SK-N-SH (cell line): ENCODE measurements around the gene PKD2L1. TPM values are rescaled to one million over a fixed set of nuclear protein-coding genes. Genes with fewer than 3 reads are reported as not detected.

Source experiments
- CTCF ChIA-PET: fragments of 300-600, 350-600 bp; formaldehyde crosslinking; extraction: SDS; loops from one replicate; lab custom pipeline; 2021; lab: Yijun Ruan, JAX
- POLR2A ChIA-PET: fragments of 350-600 bp; sonication (Branson Sonifier 250); formaldehyde crosslinking; extraction: SDS; loops from one replicate; lab custom pipeline; 2020; ENCODE audit warnings: antibody characterized with exemption, inconsistent platforms; lab: Yijun Ruan, JAX
- DNase-seq: peaks from one replicate; pipeline ENCODE4 v3.0.0; 2012
- H2AFZ ChIP-seq: fragments of 200-600 bp; sonication (generic); 2 replicates; pipeline ENCODE4 v1.8.1; 2016; ENCODE audit warnings: antibody characterized with exemption, mild to moderate bottlenecking, low read depth
- H3F3A ChIP-seq: fragments of 200-600 bp; sonication (generic); replicated peaks from 2 replicates; pipeline ENCODE3; 2016; ENCODE audit warnings: antibody characterized with exemption, mild to moderate bottlenecking; ENCODE audit not compliant: insufficient read depth
- H3K27ac ChIP-seq, 2 experiments: fragments of 200-500 bp in 1 of 2; fragments of 200-600 bp in 1 of 2; sonication (Bioruptor generic) in 1 of 2; sonication (generic), shearing (Covaris generic) in 1 of 2; 2 replicates each; pipeline versions ENCODE4 v1.5.1 to v1.6.1; 2014 to 2016; ENCODE audit warnings: low read depth in 2 of 2, inconsistent platforms in 1 of 2, low read length in 1 of 2, mild to moderate bottlenecking in 1 of 2, mixed read lengths in 1 of 2
- H3K27me3 ChIP-seq: fragments of 200-600 bp; sonication (generic), shearing (Covaris generic); 2 replicates; pipeline ENCODE4 v1.6.1; 2016; ENCODE audit warnings: mixed run types; ENCODE audit not compliant: insufficient read depth
- H3K36me3 ChIP-seq, 2 experiments: fragments of 200-500 bp in 1 of 2; fragments of 200-600 bp in 1 of 2; sonication (Bioruptor generic) in 1 of 2; sonication (generic) in 1 of 2; replicated peaks in 1 of 2; 2 replicates each; pipeline versions ENCODE3 to v1.5.1; 2014 to 2016; ENCODE audit warnings: low read length in 1 of 2, mild to moderate bottlenecking in 1 of 2; ENCODE audit not compliant: insufficient read depth in 2 of 2, control insufficient read depth in 1 of 2
- H3K4me1 ChIP-seq, 2 experiments: fragments of 200-500 bp in 1 of 2; fragments of 200-600 bp in 1 of 2; sonication (Bioruptor generic) in 1 of 2; sonication (generic), shearing (Covaris generic) in 1 of 2; 2 replicates each; pipeline versions ENCODE4 v1.5.1 to v1.6.1; 2014 to 2016; ENCODE audit warnings: low read depth in 1 of 2, low read length in 1 of 2, mixed run types in 1 of 2; ENCODE audit not compliant: insufficient read depth in 2 of 2, control insufficient read depth in 1 of 2
- H3K4me2 ChIP-seq: fragments of 200-600 bp; sonication (generic), shearing (Covaris generic); 2 replicates; pipeline ENCODE4 v1.6.1; 2017; ENCODE audit warnings: mixed run types
- H3K4me3 ChIP-seq, 2 experiments: fragments of 200-500 bp in 1 of 2; fragments of 200-600 bp in 1 of 2; sonication (Bioruptor generic) in 1 of 2; sonication (generic), shearing (Covaris generic) in 1 of 2; 2 replicates each; pipeline versions ENCODE4 v1.5.1 to v1.8.1; 2014 to 2016; ENCODE audit warnings: low read depth in 2 of 2, inconsistent platforms in 1 of 2, low read length in 1 of 2, mild to moderate bottlenecking in 1 of 2, mixed read lengths in 1 of 2, moderate library complexity in 1 of 2
- H3K79me2 ChIP-seq: fragments of 200-600 bp; sonication (generic); 2 replicates; pipeline ENCODE4 v1.8.1; 2017; ENCODE audit warnings: mild to moderate bottlenecking; ENCODE audit not compliant: insufficient read depth
- H3K9ac ChIP-seq: fragments of 200-600 bp; sonication (generic); 2 replicates; pipeline ENCODE4 v1.6.1; 2017; ENCODE audit warnings: mixed run types
- H3K9me2 ChIP-seq: fragments of 200-600 bp; sonication (generic); 2 replicates; pipeline ENCODE4 v1.6.1; 2017; ENCODE audit warnings: mixed run types
- H3K9me3 ChIP-seq: fragments of 200-600 bp; sonication (generic); 2 replicates; pipeline ENCODE4 v1.6.1; 2017; ENCODE audit warnings: mixed run types, mild to moderate bottlenecking, moderate library complexity
- H4K20me1 ChIP-seq: fragments of 200-600 bp; sonication (generic); 2 replicates; pipeline ENCODE4 v1.6.1; 2017; ENCODE audit warnings: mild to moderate bottlenecking, mixed run types; ENCODE audit not compliant: insufficient read depth
- CHD2 ChIP-seq: fragments of 150-350 bp; IDR thresholded peaks from 2 replicates; pipeline ENCODE4 v1.6.1; 2018; ENCODE audit warnings: low read length; ENCODE audit not compliant: partially characterized antibody
- EP300 ChIP-seq, 2 experiments: IDR thresholded peaks; 2 replicates each; pipeline versions ENCODE4 v1.4.0 to v1.6.1; 2012; ENCODE audit warnings: borderline replicate concordance in 1 of 2, low read depth in 1 of 2, low read length in 1 of 2
- EZH2phosphoT487 ChIP-seq: fragments of 200-600 bp; sonication (generic); IDR thresholded peaks from 2 replicates; pipeline ENCODE4 v1.6.1; 2017; ENCODE audit warnings: low read depth, mixed run types, mild to moderate bottlenecking, antibody characterized with exemption, moderate library complexity, borderline replicate concordance
- FOSL2 ChIP-seq: IDR thresholded peaks from 2 replicates; pipeline ENCODE4 v1.4.0; 2012; ENCODE audit warnings: low read depth, mild to moderate bottlenecking, moderate library complexity, borderline replicate concordance
- FOXJ3 ChIP-seq: sonication (generic); formaldehyde crosslinking; IDR thresholded peaks from 2 replicates; pipeline ENCODE4 v1.5.1; 2020; ENCODE audit warnings: mild to moderate bottlenecking, missing genetic modification reagents
- FOXM1 ChIP-seq: IDR thresholded peaks from 2 replicates; pipeline ENCODE4 v1.4.0; 2012; ENCODE audit warnings: low read depth, mild to moderate bottlenecking
- GABPA ChIP-seq: IDR thresholded peaks from 2 replicates; pipeline ENCODE4 v1.4.0; 2012; ENCODE audit warnings: low read depth, mild to moderate bottlenecking
- JUND ChIP-seq: IDR thresholded peaks from 2 replicates; pipeline ENCODE4 v1.4.0; 2012
- NFIC ChIP-seq: IDR thresholded peaks from 2 replicates; pipeline ENCODE4 v1.4.0; 2012; ENCODE audit warnings: borderline replicate concordance
- POLR2AphosphoS5 ChIP-seq: IDR thresholded peaks from 2 replicates; pipeline ENCODE4 v1.6.1; 2012; ENCODE audit warnings: low read depth, low read length
- RCOR1 ChIP-seq: fragments of 150-350 bp; IDR thresholded peaks from 2 replicates; pipeline ENCODE4 v1.6.1; 2017; ENCODE audit warnings: antibody characterized with exemption, low read length
- RFX5 ChIP-seq: IDR thresholded peaks from 2 replicates; pipeline ENCODE4 v1.6.1; 2012; ENCODE audit warnings: mild to moderate bottlenecking, improper control_type of control experiment, low read length
- SMC3 ChIP-seq: IDR thresholded peaks from 2 replicates; pipeline ENCODE4 v1.6.1; 2012; ENCODE audit warnings: low read depth, low read length, improper control_type of control experiment
- YY1 ChIP-seq: IDR thresholded peaks from 2 replicates; pipeline ENCODE4 v1.4.0; 2012; ENCODE audit warnings: low read depth, mild to moderate bottlenecking
- WGBS: methylation state at CpG from one replicate; pipeline ENCODE4 v1.1.6; 2017; ENCODE audit warnings: low lambda C conversion rate; 5-methylcytosine and 5-hydroxymethylcytosine counted together
- polyA plus RNA-seq, 3 experiments: library from polyadenylated mRNA; depleted of rRNA; stranded (reverse); fragments of >200 nt; gene quantifications; 2 replicates each; pipeline ENCODE4 v1.2.3, GENCODE V29; 2012
- TF ChIP-seq, protein P1 (sequence below): IDR thresholded peaks from 2 replicates; pipeline ENCODE4 v1.6.1; 2012; ENCODE audit warnings: mild to moderate bottlenecking, low read depth, low read length, moderate library complexity
- TF ChIP-seq, protein P2 (sequence below): IDR thresholded peaks from 2 replicates; pipeline ENCODE4 v1.4.0; 2012; ENCODE audit warnings: low read depth
- TF ChIP-seq, protein P3 (sequence below): IDR thresholded peaks from 2 replicates; pipeline ENCODE4 v1.4.0; 2012; ENCODE audit warnings: low read depth, borderline replicate concordance

The PKD2L1 gene
- polyA plus RNA-seq, 1 of the 3 experiments (the other 2 are of a cell fraction): not detected

DNA sequence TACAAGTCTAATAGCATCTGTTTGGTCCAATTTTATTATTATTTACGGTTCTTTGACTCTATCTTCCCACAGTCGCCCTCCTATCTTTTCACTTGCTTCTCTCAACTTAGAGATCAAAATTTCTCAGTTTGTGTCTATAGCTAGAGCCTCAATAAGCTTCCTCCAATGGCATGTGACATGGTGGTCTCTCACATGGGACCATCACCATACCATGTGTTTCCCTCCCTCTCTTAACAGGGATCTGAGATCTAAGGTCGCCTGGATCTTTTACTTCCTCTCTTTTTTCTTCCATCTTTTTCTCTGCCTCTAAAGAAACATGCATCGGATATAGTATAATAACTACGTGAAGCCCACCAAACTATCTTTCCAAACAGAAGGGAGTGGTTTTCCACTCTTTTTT, 1.8 kb downstream of the PKD2L1 start:
- TF ChIP-seq FOSL2 (no peak), RCOR1 (no peak), RFX5 (no peak), SMC3 (no peak), POLR2AphosphoS5 (no peak), FOXM1 (no peak), EP300 (IDR thresholded peaks at IDR 0.05; ENCODE audit: borderline replicate concordance in 1 of 2, low read depth in 1 of 2, low read length in 1 of 2) (no peak), CHD2 (no peak), FOXJ3 (CRISPR knock-in tag) (no peak), GABPA (no peak), JUND (no peak), YY1 (no peak)
- TF ChIP-seq, protein P1, sequence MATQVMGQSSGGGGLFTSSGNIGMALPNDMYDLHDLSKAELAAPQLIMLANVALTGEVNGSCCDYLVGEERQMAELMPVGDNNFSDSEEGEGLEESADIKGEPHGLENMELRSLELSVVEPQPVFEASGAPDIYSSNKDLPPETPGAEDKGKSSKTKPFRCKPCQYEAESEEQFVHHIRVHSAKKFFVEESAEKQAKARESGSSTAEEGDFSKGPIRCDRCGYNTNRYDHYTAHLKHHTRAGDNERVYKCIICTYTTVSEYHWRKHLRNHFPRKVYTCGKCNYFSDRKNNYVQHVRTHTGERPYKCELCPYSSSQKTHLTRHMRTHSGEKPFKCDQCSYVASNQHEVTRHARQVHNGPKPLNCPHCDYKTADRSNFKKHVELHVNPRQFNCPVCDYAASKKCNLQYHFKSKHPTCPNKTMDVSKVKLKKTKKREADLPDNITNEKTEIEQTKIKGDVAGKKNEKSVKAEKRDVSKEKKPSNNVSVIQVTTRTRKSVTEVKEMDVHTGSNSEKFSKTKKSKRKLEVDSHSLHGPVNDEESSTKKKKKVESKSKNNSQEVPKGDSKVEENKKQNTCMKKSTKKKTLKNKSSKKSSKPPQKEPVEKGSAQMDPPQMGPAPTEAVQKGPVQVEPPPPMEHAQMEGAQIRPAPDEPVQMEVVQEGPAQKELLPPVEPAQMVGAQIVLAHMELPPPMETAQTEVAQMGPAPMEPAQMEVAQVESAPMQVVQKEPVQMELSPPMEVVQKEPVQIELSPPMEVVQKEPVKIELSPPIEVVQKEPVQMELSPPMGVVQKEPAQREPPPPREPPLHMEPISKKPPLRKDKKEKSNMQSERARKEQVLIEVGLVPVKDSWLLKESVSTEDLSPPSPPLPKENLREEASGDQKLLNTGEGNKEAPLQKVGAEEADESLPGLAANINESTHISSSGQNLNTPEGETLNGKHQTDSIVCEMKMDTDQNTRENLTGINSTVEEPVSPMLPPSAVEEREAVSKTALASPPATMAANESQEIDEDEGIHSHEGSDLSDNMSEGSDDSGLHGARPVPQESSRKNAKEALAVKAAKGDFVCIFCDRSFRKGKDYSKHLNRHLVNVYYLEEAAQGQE: no peak
- TF ChIP-seq, protein P2, sequence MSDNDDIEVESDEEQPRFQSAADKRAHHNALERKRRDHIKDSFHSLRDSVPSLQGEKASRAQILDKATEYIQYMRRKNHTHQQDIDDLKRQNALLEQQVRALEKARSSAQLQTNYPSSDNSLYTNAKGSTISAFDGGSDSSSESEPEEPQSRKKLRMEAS: no peak
- Histone ChIP-seq H3K27ac (no peak overlapping the region), H3K79me2 (no peaks in the 10 kb centered on the region), H3K9ac (no peak overlapping the region), H3K9me3 (no peaks in the 10 kb centered on the region), H3K4me3 (no peak overlapping the region), H3K4me2 (no peak overlapping the region), H3K9me2 (no peaks in the 10 kb centered on the region), H3F3A (no peaks in the 10 kb centered on the region), H3K4me1 (no peaks in the 10 kb centered on the region), H4K20me1 (no peaks in the 10 kb centered on the region), H3K27me3 (peaks cover 45% of the 10 kb centered on the region), H3K36me3 (no peaks in the 10 kb centered on the region), H2AFZ (no peak overlapping the region)
- CTCF ChIA-PET: interaction anchor here (1.3 to 24.3 kb wide), 6 partner anchors 9 to 191 kb away, joined by 3 to 432 read pairs (median 10); no protein-coding TSS in a partner anchor
- 32% methylated on average over 5 of the region's 5 CpGs for WGBS
- POLR2A ChIA-PET: no interaction called here
- DNase-seq: no peak

GRCh38 chr10:100327718-100328009, 2.4 kb downstream of the PKD2L1 start:
- Histone ChIP-seq H3K27ac (no peak overlapping the region), H3K4me2 (no peak overlapping the region), H3K4me1 (no peaks in the 10 kb centered on the region), H3K36me3 (no peaks in the 10 kb centered on the region), H3K9me3 (no peaks in the 10 kb centered on the region), H3K79me2 (no peaks in the 10 kb centered on the region), H4K20me1 (no peaks in the 10 kb centered on the region), H3K4me3 (no peak overlapping the region), H3K27me3 (peaks cover 40% of the 10 kb centered on the region), H3K9me2 (no peaks in the 10 kb centered on the region), H2AFZ (no peak overlapping the region), H3F3A (no peaks in the 10 kb centered on the region), H3K9ac (no peak overlapping the region)
- ChIA-PET POLR2A (interaction anchor here (1.3 kb wide), 1 partner anchor 19 kb away, joined by 4 read pairs; the partner anchor contains the start of gene SCD), CTCF (interaction anchor here (0.9 to 24.3 kb wide), 7 partner anchors 10 to 181 kb away, joined by 3 to 432 read pairs (median 4); no protein-coding TSS in a partner anchor)
- DNase-seq: no peak
- TF ChIP-seq EZH2phosphoT487: no peak
- TF ChIP-seq, protein P3, sequence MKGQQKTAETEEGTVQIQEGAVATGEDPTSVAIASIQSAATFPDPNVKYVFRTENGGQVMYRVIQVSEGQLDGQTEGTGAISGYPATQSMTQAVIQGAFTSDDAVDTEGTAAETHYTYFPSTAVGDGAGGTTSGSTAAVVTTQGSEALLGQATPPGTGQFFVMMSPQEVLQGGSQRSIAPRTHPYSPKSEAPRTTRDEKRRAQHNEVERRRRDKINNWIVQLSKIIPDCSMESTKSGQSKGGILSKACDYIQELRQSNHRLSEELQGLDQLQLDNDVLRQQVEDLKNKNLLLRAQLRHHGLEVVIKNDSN: no peak
- no peak for TF ChIP-seq NFIC
- no peak for TF ChIP-seq FOSL2
- TF ChIP-seq FOXM1: no peak
- 59% methylated on average over 3 of the region's 3 CpGs for WGBS
